Spleen (tissue), 11 donors: Measurements from ENCODE around the gene NAE1. TPM values are rescaled to one million over a fixed set of nuclear protein-coding genes. Genes with fewer than 3 reads are reported as not detected.

Experiments used
- DNase-seq: peaks from one replicate; pipeline ENCODE4 v3.0.0-alpha.2; 2020
- H3K27ac ChIP-seq, 8 donors: fragments of 200-600 bp; sonication (generic) in 7 of 8; 1 replicate in 4 of 8; 2 replicates in 4 of 8; pipeline versions ENCODE4 v1.5.0 to v1.8.0; 2016 to 2021; ENCODE audit warnings: inconsistent platforms in 4 of 8, mild to moderate bottlenecking in 4 of 8, moderate library complexity in 1 of 8
- H3K27me3 ChIP-seq, 7 donors: fragments of 200-600 bp; sonication (generic) in 6 of 7; replicated peaks in 1 of 7; 1 replicate in 4 of 7; 2 replicates in 3 of 7; pipeline versions ENCODE4 v1.5.0 to v1.8.0; 2016 to 2021; ENCODE audit warnings: inconsistent platforms in 3 of 7, mild to moderate bottlenecking in 1 of 7
- H3K36me3 ChIP-seq, 6 donors: fragments of 200-600 bp; sonication (generic) in 5 of 6; 1 replicate in 4 of 6; 2 replicates in 2 of 6; pipeline versions ENCODE4 v1.5.0 to v1.8.0; 2016 to 2021; ENCODE audit warnings: inconsistent platforms in 2 of 6
- H3K4me1 ChIP-seq, 6 donors: fragments of 200-600 bp; sonication (generic) in 5 of 6; 1 replicate in 3 of 6; 2 replicates in 3 of 6; pipeline versions ENCODE4 v1.5.0 to v1.8.0; 2016 to 2021; ENCODE audit warnings: inconsistent platforms in 3 of 6
- H3K4me3 ChIP-seq, 8 donors: fragments of 200-600 bp; sonication (generic) in 7 of 8; 1 replicate in 4 of 8; 2 replicates in 4 of 8; pipeline versions ENCODE4 v1.5.0 to v1.8.0; 2016 to 2021; ENCODE audit warnings: inconsistent platforms in 4 of 8, mild to moderate bottlenecking in 4 of 8, moderate library complexity in 2 of 8
- H3K9me3 ChIP-seq, 8 donors: fragments of 200-600 bp; sonication (generic) in 7 of 8; 1 replicate in 4 of 8; 2 replicates in 4 of 8; pipeline versions ENCODE4 v1.5.0 to v1.8.0; 2016 to 2021; ENCODE audit warnings: inconsistent platforms in 4 of 8
- CTCF ChIP-seq, 11 experiments: fragments of 200-600 bp in 7 of 11; fragments of 450-650 bp in 4 of 11; sonication (generic) in 4 of 11; IDR thresholded peaks in 8 of 11; conservative IDR thresholded peaks in 3 of 11; 1 replicate in 7 of 11; 2 replicates in 4 of 11; pipeline versions ENCODE4 v1.4.0 to v1.8.0; 2016 to 2021; ENCODE audit warnings: antibody characterized with exemption in 11 of 11, inconsistent platforms in 4 of 11, mild to moderate bottlenecking in 1 of 11
- POLR2A ChIP-seq, 3 donors: fragments of 450-650 bp; IDR thresholded peaks; one replicate each; pipeline ENCODE4 v1.5.1; 2017; ENCODE audit warnings: antibody characterized with exemption in 3 of 3, mild to moderate bottlenecking in 1 of 3
- POLR2AphosphoS5 ChIP-seq, 3 donors: sonication (generic); formaldehyde crosslinking; IDR thresholded peaks; one replicate each; pipeline ENCODE4 v1.5.1; 2017; ENCODE audit warnings: antibody characterized with exemption in 3 of 3
- WGBS, 5 donors: extraction: QIAGEN DNeasy Blood & Tissue Kit in 3 of 5; methylation state at CpG; one replicate each; pipeline versions ENCODE4 v1.1.5 to v1.1.7; 2013 to 2018; 5-methylcytosine and 5-hydroxymethylcytosine counted together
- intact Hi-C: fragments of 100-400 bp; cut with DNase I; formaldehyde crosslinking; loops from one replicate; pipeline ENCODE4 v1.15.0; 2023; ENCODE audit warnings: low total_unique reads
- polyA plus RNA-seq, 3 donors: library from polyadenylated mRNA; stranded (reverse); fragments of 200-250 nt; gene quantifications; one replicate each; pipeline ENCODE4 v1.2.1, GENCODE V29; 2013
- total RNA-seq, 7 donors: library from RNA; depleted of rRNA in 3 of 7; stranded (reverse); fragments of >200 nt in 3 of 7; fragmentation: NEBNext Ultra II Directional in 4 of 7; extraction: Animal tissue kit (Norgen Biotek cat#: 25700) in 4 of 7; gene quantifications; one replicate each; pipeline versions ENCODE4 v1.1.0 to v1.2.1, GENCODE V29; 2016 to 2021
- donor health status: healthy with polysubstance abuse.
- donor health status: DM: no; HTN: no; CAD: no; lungs with moderate emphysema.
- donor health status: DM: no; HTN: no; CAD: no.
- donor health status: Bipolar disorder and iron deficiency.
- donor health status: healthy.
- donor health status: DM: no; HTN: no; CAD: no.
- donor health status: DM: yes; HTN: yes; CAD: no.

Gene NAE1
- total and polyA plus RNA-seq, 10 donors = 29.7 to 51.4 (median 38.8) TPM

GRCh38 chr16:66849021-66849420 lies 18.2 kb upstream of the NAE1 start:
- intact Hi-C loops = no loop called here
- Histone ChIP-seq H3K4me3 (no peak overlapping the region), H3K36me3 (no peaks in the 10 kb centered on the region), H3K9me3 (no peaks in the 10 kb centered on the region), H3K27me3 (peaks cover 8 to 45% (median 21%) of the 10 kb centered on the region in 7 donors), H3K4me1 (peaks cover 7 to 13% (median 11%) of the 10 kb centered on the region in 6 donors), H3K27ac (no peak overlapping the region)
- TF ChIP-seq POLR2A (IDR thresholded peaks at IDR 0.05) = no peak
- TF ChIP-seq POLR2AphosphoS5 (IDR thresholded peaks at IDR 0.05) = no peak
- TF ChIP-seq CTCF (IDR thresholded peaks at IDR 0.05 in 8 of 11, conservative IDR thresholded peaks at IDR 0.05 in 3 of 11) = no peak
- no peak for DNase-seq
- WGBS, 5 donors = 85 to 100% (median 91%) methylated on average over 1 to 2 of the region's 2 CpGs

GRCh38 chr16:66848172-66848571 lies 17.4 kb upstream of the NAE1 start:
- no peak for TF ChIP-seq POLR2A (IDR thresholded peaks at IDR 0.05)
- no peak for TF ChIP-seq POLR2AphosphoS5 (IDR thresholded peaks at IDR 0.05)
- no peak for TF ChIP-seq CTCF (IDR thresholded peaks at IDR 0.05 in 8 of 11, conservative IDR thresholded peaks at IDR 0.05 in 3 of 11)
- Histone ChIP-seq H3K27me3 (peaks cover 8 to 53% (median 26%) of the 10 kb centered on the region in 7 donors), H3K9me3 (no peaks in the 10 kb centered on the region), H3K27ac (no peak overlapping the region), H3K4me3 (no peak overlapping the region), H3K36me3 (no peaks in the 10 kb centered on the region), H3K4me1 (peaks cover 7 to 16% (median 13%) of the 10 kb centered on the region in 6 donors)
- intact Hi-C loops = no loop called here
- no peak for DNase-seq
- WGBS, 5 donors = 57 to 91% (median 78%) methylated on average over 2 of the region's 2 CpGs

- Histone ChIP-seq H3K4me1 (peaks cover 7 to 16% (median 13%) of the 10 kb centered on the region in 6 donors), H3K27ac (no peak overlapping the region), H3K9me3 (no peaks in the 10 kb centered on the region), H3K36me3 (no peaks in the 10 kb centered on the region), H3K4me3 (no peak overlapping the region), H3K27me3 (peaks cover 8 to 57% (median 26%) of the 10 kb centered on the region in 7 donors)
- intact Hi-C loops = no loop called here
- 72 to 79% (median 78%) methylated on average over 6 of the region's 6 CpGs for WGBS, 5 donors
- no peak for TF ChIP-seq POLR2A (IDR thresholded peaks at IDR 0.05)
- no peak for TF ChIP-seq POLR2AphosphoS5 (IDR thresholded peaks at IDR 0.05)
- no peak for TF ChIP-seq CTCF (IDR thresholded peaks at IDR 0.05 in 8 of 11, conservative IDR thresholded peaks at IDR 0.05 in 3 of 11)
- DNase-seq = no peak
Measured at GRCh38 chr16:66847533-66848067, 16.8 kb upstream of the NAE1 start.

- Histone ChIP-seq H3K4me1 (peaks cover 7 to 16% (median 13%) of the 10 kb centered on the region in 6 donors), H3K9me3 (no peaks in the 10 kb centered on the region), H3K27ac (no peak overlapping the region), H3K27me3 (peaks cover 8 to 57% (median 26%) of the 10 kb centered on the region in 7 donors), H3K36me3 (no peaks in the 10 kb centered on the region), H3K4me3 (no peak overlapping the region)
- no peak for DNase-seq
- intact Hi-C loops = no loop called here
- WGBS, 5 donors = 87 to 98% (median 93%) methylated on average over 5 to 6 of the region's 6 CpGs
- TF ChIP-seq CTCF (IDR thresholded peaks at IDR 0.05 in 8 of 11, conservative IDR thresholded peaks at IDR 0.05 in 3 of 11) = no peak
- TF ChIP-seq POLR2A (IDR thresholded peaks at IDR 0.05) = no peak
- TF ChIP-seq POLR2AphosphoS5 (IDR thresholded peaks at IDR 0.05) = no peak
Measured at GRCh38 chr16:66846831-66847230, 16.1 kb upstream of the NAE1 start.
